Chondrocyte (in vitro differentiated cells): Measurements from ENCODE around the gene MAST3. TPM values are rescaled to one million over a fixed set of nuclear protein-coding genes. Genes with fewer than 3 reads are reported as not detected.

Experiments used
- DNase-seq: peaks from one replicate; pipeline ENCODE4 v3.0.0; 2021; ENCODE audit warnings: mixed read lengths, low spot score
- H3K27ac Mint-ChIP-seq: one replicate; pipeline ENCODE4 v1.8.0; 2021; ENCODE audit warnings: mild to moderate bottlenecking, moderate library complexity, mixed read lengths; ENCODE audit not compliant: unreplicated experiment
- H3K27me3 Mint-ChIP-seq: 2 replicates; pipeline ENCODE4 v1.8.0; 2021; ENCODE audit warnings: low read depth, mixed read lengths
- H3K36me3 Mint-ChIP-seq: 2 replicates; pipeline ENCODE4 v1.8.0; 2021; ENCODE audit warnings: low read depth, mixed read lengths
- H3K4me1 Mint-ChIP-seq: 2 replicates; pipeline ENCODE4 v1.8.0; 2021; ENCODE audit warnings: low read depth, mild to moderate bottlenecking, mixed read lengths
- H3K4me3 Mint-ChIP-seq: one replicate; pipeline ENCODE4 v1.8.0; 2021; ENCODE audit warnings: mild to moderate bottlenecking, moderate library complexity, mixed read lengths; ENCODE audit not compliant: unreplicated experiment
- H3K9me3 Mint-ChIP-seq: 2 replicates; pipeline ENCODE4 v1.8.0; 2021; ENCODE audit warnings: low read depth, mixed read lengths
- total RNA-seq: library from RNA; stranded (reverse); gene quantifications from 3 replicates; pipeline ENCODE4 v1.2.1, GENCODE V29; 2021
- TF ChIP-seq, protein P1 (sequence below): fragments of 200-600 bp; sonication (generic); IDR thresholded peaks from 2 replicates; pipeline ENCODE4 v1.5.0; 2021; ENCODE audit warnings: antibody characterized with exemption, mild to moderate bottlenecking, moderate library complexity

Gene MAST3
- total RNA-seq, 1 donor from 2014 or later, result 10.1 TPM

DNA sequence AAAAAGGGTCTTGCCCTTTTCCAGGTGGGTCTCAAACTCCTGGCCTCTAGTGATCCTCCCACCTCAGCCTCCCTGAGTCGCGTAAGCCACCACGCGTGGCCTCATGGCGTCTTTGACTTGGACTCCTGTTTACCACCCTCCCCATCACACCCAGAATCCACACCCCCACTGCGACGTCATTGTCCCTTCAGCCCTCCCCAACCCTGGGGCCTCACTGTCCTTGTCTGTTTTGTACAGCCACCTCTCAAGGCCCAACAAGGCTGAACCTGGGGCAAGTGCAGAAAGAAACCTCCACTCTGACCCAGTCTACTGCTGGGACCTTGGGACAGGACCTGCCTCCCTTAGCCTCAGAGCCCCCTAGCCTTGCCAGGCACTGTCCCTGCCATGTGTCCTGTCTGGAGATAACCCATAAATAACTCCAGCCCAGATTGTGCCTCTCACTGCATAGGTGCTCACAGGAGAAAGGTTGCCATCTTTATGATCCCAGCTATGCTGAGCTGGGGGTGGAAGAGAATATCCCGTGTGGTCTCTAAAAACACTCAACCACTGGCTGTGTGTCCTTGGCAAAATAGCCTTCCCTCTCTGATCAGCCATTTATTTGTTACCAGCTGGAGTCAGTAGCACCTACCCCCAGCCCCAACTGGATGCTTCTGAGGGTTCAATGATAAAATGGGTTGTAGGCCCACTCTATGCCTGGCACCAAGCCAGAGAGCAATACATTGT lies 74.2 kb downstream of the MAST3 start:
- peaks cover 7% of the 10 kb centered on the region for H3K27me3 Mint-ChIP-seq
- TF ChIP-seq, protein P1, sequence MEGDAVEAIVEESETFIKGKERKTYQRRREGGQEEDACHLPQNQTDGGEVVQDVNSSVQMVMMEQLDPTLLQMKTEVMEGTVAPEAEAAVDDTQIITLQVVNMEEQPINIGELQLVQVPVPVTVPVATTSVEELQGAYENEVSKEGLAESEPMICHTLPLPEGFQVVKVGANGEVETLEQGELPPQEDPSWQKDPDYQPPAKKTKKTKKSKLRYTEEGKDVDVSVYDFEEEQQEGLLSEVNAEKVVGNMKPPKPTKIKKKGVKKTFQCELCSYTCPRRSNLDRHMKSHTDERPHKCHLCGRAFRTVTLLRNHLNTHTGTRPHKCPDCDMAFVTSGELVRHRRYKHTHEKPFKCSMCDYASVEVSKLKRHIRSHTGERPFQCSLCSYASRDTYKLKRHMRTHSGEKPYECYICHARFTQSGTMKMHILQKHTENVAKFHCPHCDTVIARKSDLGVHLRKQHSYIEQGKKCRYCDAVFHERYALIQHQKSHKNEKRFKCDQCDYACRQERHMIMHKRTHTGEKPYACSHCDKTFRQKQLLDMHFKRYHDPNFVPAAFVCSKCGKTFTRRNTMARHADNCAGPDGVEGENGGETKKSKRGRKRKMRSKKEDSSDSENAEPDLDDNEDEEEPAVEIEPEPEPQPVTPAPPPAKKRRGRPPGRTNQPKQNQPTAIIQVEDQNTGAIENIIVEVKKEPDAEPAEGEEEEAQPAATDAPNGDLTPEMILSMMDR, result no peak
- peaks cover 8% of the 10 kb centered on the region for H3K4me1 Mint-ChIP-seq
- H3K9me3 Mint-ChIP-seq, result no peaks in the 10 kb centered on the region
- peaks cover 19% of the 10 kb centered on the region for H3K36me3 Mint-ChIP-seq
- no peak for DNase-seq
- no peak overlapping the region for H3K27ac Mint-ChIP-seq
- H3K4me3 Mint-ChIP-seq, result no peak overlapping the region

DNA sequence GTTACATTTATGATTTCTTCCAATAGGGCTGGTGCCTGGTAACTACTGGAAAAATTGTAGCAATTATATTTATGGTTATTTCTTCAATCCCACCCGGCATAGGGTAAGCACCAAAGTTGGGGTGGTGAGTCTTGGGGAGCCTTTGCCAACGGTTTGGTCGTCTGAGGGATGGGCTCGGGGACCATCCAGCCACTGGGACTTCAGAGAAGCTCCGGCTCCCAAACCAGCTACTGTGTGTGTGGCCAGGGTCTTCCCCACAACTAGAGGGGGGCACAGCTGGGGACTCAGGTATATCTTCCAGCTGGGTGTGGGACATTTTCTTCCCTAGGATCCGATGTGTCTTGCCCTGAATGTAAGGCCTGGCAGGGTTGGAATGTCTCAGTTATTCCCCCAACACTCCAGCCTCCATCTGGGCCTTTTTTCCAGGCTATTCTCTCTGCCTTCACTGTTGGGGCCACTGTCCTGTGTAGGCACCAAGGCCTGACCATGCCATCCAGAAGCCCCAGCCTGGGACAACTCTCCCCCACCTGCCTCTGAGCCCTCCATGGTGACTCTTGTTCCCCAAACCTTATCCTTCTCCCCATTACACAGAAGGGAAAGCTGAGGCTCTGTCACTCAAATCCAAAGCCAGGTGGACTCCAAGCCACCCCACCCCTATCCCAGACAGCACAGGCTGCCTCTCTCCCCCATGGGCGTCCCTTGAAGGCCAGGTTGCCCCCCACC lies 74.9 kb downstream of the MAST3 start:
- TF ChIP-seq, protein P1, result no peak
- H3K9me3 Mint-ChIP-seq, result no peaks in the 10 kb centered on the region
- DNase-seq, result no peak
- H3K27me3 Mint-ChIP-seq, result peaks cover 7% of the 10 kb centered on the region
- peaks cover 8% of the 10 kb centered on the region for H3K4me1 Mint-ChIP-seq
- H3K27ac Mint-ChIP-seq, result no peak overlapping the region
- H3K4me3 Mint-ChIP-seq, result no peak overlapping the region
- peaks cover 15% of the 10 kb centered on the region for H3K36me3 Mint-ChIP-seq

DNA sequence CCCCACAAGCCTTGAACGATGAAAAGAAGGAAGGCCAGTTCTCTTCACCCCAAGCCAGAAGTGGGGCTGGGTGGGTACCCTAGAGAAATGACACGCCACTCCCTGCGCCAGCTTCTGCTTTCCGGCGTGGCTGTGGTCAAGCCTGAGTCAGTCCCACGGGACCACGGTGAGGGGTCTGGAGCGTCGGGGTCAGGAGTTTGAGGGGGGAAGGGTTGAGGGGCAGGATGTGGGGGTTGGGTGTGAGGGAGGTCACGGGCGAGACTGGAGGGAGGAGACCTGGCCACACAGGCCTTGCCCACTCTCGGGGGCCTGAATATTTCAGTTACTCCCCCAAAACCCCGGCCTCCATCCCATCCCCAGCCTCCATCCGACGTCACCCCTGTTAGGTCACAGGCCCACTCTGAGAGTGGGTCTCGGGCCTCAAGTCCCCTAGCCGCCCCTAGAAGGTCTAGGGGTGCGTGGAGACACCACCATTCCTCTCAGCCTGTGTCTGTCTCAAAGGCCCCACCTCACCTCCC lies 75.5 kb downstream of the MAST3 start:
- Mint-ChIP-seq H3K27ac (no peak overlapping the region), H3K4me3 (peak overlapping the region; percentile 77), H3K27me3 (peaks cover 7% of the 10 kb centered on the region), H3K4me1 (peaks cover 8% of the 10 kb centered on the region), H3K36me3 (peaks cover 11% of the 10 kb centered on the region), H3K9me3 (no peaks in the 10 kb centered on the region)
- TF ChIP-seq, protein P1, result no peak
- no peak for DNase-seq

DNA sequence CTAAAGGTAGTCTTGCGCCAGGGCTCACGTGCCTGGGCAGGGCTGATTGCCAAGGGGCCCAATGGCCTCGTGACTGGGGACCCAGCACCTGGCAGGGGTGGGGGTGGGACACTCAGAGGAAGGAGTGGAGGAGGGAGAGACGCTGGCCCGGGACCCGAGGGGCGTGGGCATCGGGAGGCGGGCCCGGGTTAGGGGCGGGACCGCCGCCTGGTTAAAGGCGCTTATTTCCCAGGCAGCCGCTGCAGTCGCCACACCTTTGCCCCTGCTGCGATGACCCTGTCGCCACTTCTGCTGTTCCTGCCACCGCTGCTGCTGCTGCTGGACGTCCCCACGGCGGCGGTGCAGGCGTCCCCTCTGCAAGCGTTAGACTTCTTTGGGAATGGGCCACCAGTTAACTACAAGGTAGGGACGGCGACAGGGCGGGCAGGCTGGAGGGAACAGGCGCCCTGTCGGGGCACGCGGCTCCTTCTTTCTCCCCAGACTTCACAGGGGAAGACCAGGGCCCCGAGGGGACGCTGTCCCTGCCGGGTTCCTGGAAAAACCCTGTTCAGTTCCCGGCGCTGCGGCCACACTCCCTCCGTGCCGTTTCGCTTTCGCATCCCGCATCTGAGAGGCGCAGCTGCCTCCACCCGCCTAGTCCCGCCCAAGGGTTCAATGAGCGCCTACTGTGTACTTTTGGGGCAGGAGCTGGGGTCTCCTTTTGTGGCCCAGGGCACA lies 76.2 kb downstream of the MAST3 start, which contains the start of gene IFI30:
TSS of gene IFI30 (plus strand) at position 242 of the 717 bp plus-strand sequence. CDS start at position 271, 29 bp downstream.
- Mint-ChIP-seq H3K4me3 (peak within 1 kb of the TSS; percentile 77), H3K36me3 (peaks cover 8% of the 10 kb centered on the region), H3K27ac (no peak within 1 kb of the TSS), H3K27me3 (peaks cover 7% of the 10 kb centered on the region), H3K9me3 (no peaks in the 10 kb centered on the region), H3K4me1 (peaks cover 8% of the 10 kb centered on the region)
- DNase-seq, result no peak
- TF ChIP-seq, protein P1, result peak; percentile 19

DNA sequence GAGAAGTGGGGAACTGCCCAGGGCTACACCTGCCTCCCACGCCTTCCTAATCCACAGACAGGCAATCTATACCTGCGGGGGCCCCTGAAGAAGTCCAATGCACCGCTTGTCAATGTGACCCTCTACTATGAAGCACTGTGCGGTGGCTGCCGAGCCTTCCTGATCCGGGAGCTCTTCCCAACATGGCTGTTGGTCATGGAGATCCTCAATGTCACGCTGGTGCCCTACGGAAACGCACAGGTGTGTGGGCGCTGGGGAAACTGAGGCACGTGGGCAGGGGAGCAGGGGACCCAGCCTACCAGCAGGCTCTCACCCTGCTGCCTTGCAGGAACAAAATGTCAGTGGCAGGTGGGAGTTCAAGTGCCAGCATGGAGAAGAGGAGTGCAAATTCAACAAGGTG lies 77.4 kb downstream of the MAST3 start:
- no peak overlapping the region for H3K4me3 Mint-ChIP-seq
- DNase-seq, result no peak

More for the DNA sequence above, 77.4 kb downstream of the MAST3 start:
- Mint-ChIP-seq H3K4me1 (peaks cover 8% of the 10 kb centered on the region), H3K36me3 (peaks cover 6% of the 10 kb centered on the region), H3K9me3 (no peaks in the 10 kb centered on the region), H3K27ac (no peak overlapping the region), H3K27me3 (peaks cover 7% of the 10 kb centered on the region)
- TF ChIP-seq, protein P1, result no peak
